ENCODE data around the gene BPIFB6. TPM values are rescaled to one million over a fixed set of nuclear protein-coding genes. Genes with fewer than 3 reads are reported as not detected.

BPIFB6 gene
- total and polyA plus RNA-seq, 10 donors = not detected

DNA sequence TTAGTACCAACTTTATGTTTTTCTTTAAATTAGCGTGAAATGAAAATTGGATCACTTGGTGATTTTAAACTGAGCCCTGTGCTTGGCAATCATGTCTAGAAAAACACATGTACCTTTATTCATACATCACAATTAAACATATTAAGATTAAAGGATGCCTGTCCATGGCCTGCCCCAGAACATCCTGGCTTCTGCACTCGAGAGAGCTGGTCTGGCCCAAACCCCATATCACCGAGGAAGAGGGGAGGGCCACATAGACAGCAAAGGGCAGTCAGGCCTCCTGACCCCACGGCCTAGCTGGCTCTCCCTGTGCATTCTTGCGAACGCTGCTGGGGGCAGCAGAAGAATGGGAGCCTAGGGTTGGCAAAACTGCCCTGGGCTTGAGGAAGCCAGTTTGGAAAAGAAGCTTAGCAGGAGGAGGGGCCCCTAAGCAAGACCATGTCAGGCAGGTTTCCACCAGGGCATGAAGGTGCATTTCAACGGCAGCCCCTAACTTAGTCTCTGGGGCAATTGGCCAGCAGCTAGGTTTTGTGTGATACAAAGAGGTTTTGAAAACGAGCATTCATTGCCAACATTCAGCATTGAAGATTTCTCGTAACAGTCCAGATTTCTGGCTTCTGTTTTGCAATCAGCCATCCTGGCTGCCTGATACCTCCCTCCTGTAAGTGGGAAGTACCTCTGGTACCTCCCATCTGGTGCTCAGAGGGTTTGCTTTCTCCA lies 30.8 kb downstream of the BPIFB6 start:
- peak; percentile 29 for DNase-seq
- Histone ChIP-seq H3K9me3 (no peaks in the 10 kb centered on the region), H3K36me3 (no peaks in the 10 kb centered on the region), H3K4me1 (peaks cover 0 to 8% (median 0%) of the 10 kb centered on the region in 6 donors), H3K4me3 (no peak overlapping the region), H3K27ac (peak overlapping the region in 1 of 8 donors; percentile 45), H3K27me3 (replicated peaks in 1 of 7) (no peaks in the 10 kb centered on the region)
- WGBS, 5 donors = 61 to 70% (median 66%) methylated on average over 8 to 9 of the region's 9 CpGs
- intact Hi-C loops (cut with DNase I; ENCODE audit: low total_unique reads) = no loop called here
- TF ChIP-seq, protein P1, sequence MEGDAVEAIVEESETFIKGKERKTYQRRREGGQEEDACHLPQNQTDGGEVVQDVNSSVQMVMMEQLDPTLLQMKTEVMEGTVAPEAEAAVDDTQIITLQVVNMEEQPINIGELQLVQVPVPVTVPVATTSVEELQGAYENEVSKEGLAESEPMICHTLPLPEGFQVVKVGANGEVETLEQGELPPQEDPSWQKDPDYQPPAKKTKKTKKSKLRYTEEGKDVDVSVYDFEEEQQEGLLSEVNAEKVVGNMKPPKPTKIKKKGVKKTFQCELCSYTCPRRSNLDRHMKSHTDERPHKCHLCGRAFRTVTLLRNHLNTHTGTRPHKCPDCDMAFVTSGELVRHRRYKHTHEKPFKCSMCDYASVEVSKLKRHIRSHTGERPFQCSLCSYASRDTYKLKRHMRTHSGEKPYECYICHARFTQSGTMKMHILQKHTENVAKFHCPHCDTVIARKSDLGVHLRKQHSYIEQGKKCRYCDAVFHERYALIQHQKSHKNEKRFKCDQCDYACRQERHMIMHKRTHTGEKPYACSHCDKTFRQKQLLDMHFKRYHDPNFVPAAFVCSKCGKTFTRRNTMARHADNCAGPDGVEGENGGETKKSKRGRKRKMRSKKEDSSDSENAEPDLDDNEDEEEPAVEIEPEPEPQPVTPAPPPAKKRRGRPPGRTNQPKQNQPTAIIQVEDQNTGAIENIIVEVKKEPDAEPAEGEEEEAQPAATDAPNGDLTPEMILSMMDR (IDR thresholded peaks at IDR 0.05 in 8 of 11, conservative IDR thresholded peaks at IDR 0.05 in 3 of 11) = no peak
- peak in 1 of 3 donors; percentile 12 for TF ChIP-seq POLR2AphosphoS5 (IDR thresholded peaks at IDR 0.05)

DNA sequence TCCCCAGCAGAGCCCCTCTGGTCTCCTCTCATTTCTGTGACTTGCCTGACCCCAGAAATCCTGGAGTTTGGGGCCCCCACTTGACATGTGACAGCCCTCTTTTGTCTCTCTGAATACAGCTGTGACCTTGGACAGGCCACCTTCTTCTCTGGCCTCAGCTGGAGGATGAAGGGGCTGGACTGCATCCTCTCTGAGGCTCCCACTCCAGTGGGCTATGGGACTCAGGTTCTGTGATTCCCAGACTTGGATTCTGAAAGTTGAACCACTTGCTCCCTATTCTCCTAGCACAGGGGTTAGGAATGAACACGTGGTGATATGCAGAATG lies 31.3 kb downstream of the BPIFB6 start:
- H3K27me3 ChIP-seq (replicated peaks in 1 of 7) = no peaks in the 10 kb centered on the region
- H3K4me3 ChIP-seq = no peak overlapping the region
- peak; percentile 18 for DNase-seq
- WGBS, 5 donors = 59 to 83% (median 70%) methylated on average over 1 of the region's 1 CpG
- no peaks in the 10 kb centered on the region for H3K9me3 ChIP-seq
- intact Hi-C loops (cut with DNase I; ENCODE audit: low total_unique reads) = no loop called here
- peak overlapping the region in 1 of 8 donors; percentile 45 for H3K27ac ChIP-seq
- peaks cover 0 to 8% (median 0%) of the 10 kb centered on the region in 6 donors for H3K4me1 ChIP-seq
- TF ChIP-seq, protein P1 (IDR thresholded peaks at IDR 0.05 in 8 of 11, conservative IDR thresholded peaks at IDR 0.05 in 3 of 11) = no peak
- TF ChIP-seq POLR2AphosphoS5 (IDR thresholded peaks at IDR 0.05) (no peak), POLR2A (IDR thresholded peaks at IDR 0.05) (no peak)
- no peaks in the 10 kb centered on the region for H3K36me3 ChIP-seq

DNA sequence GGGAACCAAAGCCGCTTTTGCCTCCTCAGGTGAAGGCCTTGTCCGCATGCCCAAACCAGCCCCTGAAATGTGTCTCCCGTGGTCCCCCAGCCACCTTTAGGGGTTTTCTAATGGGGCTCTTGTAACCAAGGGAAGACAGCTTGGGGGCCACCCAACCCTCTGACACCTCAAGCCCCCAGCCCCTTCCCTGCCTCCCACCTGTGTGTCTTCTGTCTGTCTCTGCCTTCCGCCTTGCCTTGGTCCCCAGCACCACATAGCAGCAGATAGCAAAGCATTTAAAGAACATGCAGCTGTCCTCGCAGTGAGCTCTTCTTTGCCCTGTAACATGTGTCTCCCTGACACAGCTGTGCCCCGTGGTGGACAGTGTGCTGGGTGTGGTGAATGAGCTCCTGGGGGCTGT lies 31.8 kb downstream of the BPIFB6 start:
- 82 to 96% (median 90%) methylated on average over 6 of the region's 6 CpGs for WGBS, 5 donors

More for the DNA sequence above, 31.8 kb downstream of the BPIFB6 start:
- no peak for TF ChIP-seq POLR2A (IDR thresholded peaks at IDR 0.05)
- TF ChIP-seq, protein P1 (IDR thresholded peaks at IDR 0.05 in 8 of 11, conservative IDR thresholded peaks at IDR 0.05 in 3 of 11) = no peak
- TF ChIP-seq POLR2AphosphoS5 (IDR thresholded peaks at IDR 0.05) = no peak
- Histone ChIP-seq H3K4me1 (peaks cover 0 to 8% (median 0%) of the 10 kb centered on the region in 6 donors), H3K9me3 (no peaks in the 10 kb centered on the region), H3K27me3 (replicated peaks in 1 of 7) (no peaks in the 10 kb centered on the region), H3K4me3 (no peak overlapping the region), H3K27ac (peak overlapping the region in 1 of 8 donors; percentile 45), H3K36me3 (no peaks in the 10 kb centered on the region)
- intact Hi-C loops (cut with DNase I; ENCODE audit: low total_unique reads) = no loop called here
- DNase-seq = no peak
